HAP-1 (cell line): ENCODE results near the gene TPBGL.

ENCODE experiments used
- DNase-seq, 2 experiments: peaks; one replicate each; pipeline ENCODE4 v3.0.0-alpha.2; 2016 to 2020; ENCODE audit warnings: low spot score in 2 of 2
- H3K27me3 ChIP-seq: fragments of 250-450 bp; sonication (Bioruptor Pico); 2 replicates; pipeline ENCODE4 v1.5.1; 2020; ENCODE audit warnings: low read depth, mild to moderate bottlenecking, moderate library complexity
- H3K36me3 ChIP-seq: fragments of 250-450 bp; sonication (Bioruptor Pico); replicated peaks from 2 replicates; pipeline ENCODE4 v1.5.1; 2020; ENCODE audit warnings: mild to moderate bottlenecking
- H3K4me1 ChIP-seq: fragments of 250-450 bp; sonication (Bioruptor Pico); 2 replicates; pipeline ENCODE4 v1.5.1; 2020; ENCODE audit warnings: mild to moderate bottlenecking
- H3K4me3 ChIP-seq: fragments of 250-450 bp; sonication (Bioruptor Pico); 2 replicates; pipeline ENCODE4 v1.5.1; 2020; ENCODE audit warnings: mild to moderate bottlenecking, moderate library complexity
- H3K9me3 ChIP-seq: fragments of 250-450 bp; sonication (Bioruptor Pico); 2 replicates; pipeline ENCODE4 v1.5.1; 2020; ENCODE audit warnings: mild to moderate bottlenecking, moderate library complexity
- in situ Hi-C: fragments of 300-500 bp; cut with MboI; formaldehyde crosslinking; loops from 3 replicates; pipeline ENCODE4 v1.14.3; 2020; ENCODE audit warnings: low sequenced_read_pairs, inconsistent platforms, mixed read lengths

TPBGL gene, protein sequence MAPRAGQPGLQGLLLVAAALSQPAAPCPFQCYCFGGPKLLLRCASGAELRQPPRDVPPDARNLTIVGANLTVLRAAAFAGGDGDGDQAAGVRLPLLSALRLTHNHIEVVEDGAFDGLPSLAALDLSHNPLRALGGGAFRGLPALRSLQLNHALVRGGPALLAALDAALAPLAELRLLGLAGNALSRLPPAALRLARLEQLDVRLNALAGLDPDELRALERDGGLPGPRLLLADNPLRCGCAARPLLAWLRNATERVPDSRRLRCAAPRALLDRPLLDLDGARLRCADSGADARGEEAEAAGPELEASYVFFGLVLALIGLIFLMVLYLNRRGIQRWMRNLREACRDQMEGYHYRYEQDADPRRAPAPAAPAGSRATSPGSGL

DNA sequence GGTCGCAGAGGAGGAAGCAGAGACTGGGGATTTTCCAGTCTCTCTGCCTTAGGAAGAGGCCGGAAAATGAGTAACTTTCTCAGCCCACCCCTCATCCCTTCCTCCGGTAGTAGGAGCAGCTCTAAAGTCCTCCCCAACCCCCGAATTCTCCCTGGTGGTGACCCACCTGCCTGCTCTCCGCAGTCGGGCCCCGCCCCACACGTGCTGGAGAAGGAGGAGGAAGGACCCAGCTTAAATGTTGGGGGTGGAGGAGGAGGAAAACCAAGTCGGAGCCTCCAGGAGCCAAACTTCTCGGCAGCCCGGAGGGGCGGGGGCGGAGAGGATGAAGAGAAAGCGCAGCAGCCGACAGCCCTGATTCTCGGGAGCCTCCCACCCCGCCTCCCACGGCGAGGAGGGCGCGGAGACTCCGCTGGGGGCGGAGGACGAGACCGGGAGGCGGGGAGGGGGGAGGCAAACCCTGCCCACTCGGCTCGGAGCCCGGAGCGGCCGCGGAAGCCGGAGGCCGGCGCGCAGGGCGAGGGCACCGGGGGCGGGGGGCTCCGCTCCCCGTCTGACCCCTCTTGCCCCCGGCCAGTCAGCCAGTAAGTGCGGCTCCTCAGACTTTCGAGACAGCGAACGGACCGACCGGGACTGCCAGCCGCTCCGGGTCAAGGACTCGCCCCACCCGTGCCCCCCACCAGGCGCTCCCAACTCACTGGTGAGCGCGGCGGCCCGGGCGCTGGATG lies at the start of gene TPBGL:
TSS of gene TPBGL (plus strand) at position 464 of the 725 bp plus-strand sequence. CDS start 276 bp downstream, outside the sequence.
- no peaks in the 10 kb centered on the region for H3K4me1 ChIP-seq
- H3K9me3 ChIP-seq, result no peaks in the 10 kb centered on the region
- no peaks in the 10 kb centered on the region for H3K36me3 ChIP-seq
- in situ Hi-C loops, result no loop called here
- H3K27me3 ChIP-seq, result peaks cover 15% of the 10 kb centered on the region
- H3K4me3 ChIP-seq, result peak within 1 kb of the TSS; percentile 21
- DNase-seq, result peak in 1 of 2 experiments; percentile 56

DNA sequence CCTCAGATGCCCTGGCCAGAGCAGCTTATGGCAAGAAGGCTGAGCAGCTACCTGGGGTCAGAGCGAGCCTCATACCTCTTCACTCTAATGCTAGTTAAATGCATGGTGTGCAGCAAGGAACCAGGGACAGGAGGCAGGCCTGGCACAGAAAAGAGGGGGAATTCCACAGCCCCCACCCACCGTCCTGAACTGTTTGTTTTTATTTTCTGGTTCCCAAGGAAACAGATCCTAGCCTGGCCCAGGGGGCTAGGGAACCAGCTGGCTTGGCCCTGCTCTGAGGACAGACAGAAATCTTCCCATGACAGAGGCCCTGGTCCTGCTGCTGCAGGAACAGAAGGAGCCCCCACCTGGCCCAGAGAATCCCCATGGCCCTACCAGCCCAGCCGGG lies 49.2 kb upstream of the TPBGL start:
- Histone ChIP-seq H3K4me3 (no peak overlapping the region), H3K36me3 (no peaks in the 10 kb centered on the region), H3K27me3 (no peaks in the 10 kb centered on the region), H3K9me3 (no peaks in the 10 kb centered on the region), H3K4me1 (no peaks in the 10 kb centered on the region)
- in situ Hi-C loops, result no loop called here
- DNase-seq, result no peak

DNA sequence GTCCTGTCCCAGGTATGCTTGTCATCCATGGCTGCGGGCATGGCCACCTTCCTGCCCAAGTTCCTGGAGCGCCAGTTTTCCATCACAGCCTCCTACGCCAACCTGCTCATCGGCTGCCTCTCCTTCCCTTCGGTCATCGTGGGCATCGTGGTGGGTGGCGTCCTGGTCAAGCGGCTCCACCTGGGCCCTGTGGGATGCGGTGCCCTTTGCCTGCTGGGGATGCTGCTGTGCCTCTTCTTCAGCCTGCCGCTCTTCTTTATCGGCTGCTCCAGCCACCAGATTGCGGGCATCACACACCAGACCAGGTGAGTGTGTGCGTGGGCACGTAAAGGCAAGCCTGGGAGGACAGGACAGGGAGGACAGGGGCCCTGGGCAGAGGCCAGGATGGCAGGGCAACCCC lies 47.3 kb upstream of the TPBGL start:
- no peaks in the 10 kb centered on the region for H3K36me3 ChIP-seq
- in situ Hi-C loops, result no loop called here
- no peak overlapping the region for H3K4me3 ChIP-seq
- H3K9me3 ChIP-seq, result no peaks in the 10 kb centered on the region
- no peaks in the 10 kb centered on the region for H3K4me1 ChIP-seq
- no peaks in the 10 kb centered on the region for H3K27me3 ChIP-seq
- DNase-seq, result no peak

DNA sequence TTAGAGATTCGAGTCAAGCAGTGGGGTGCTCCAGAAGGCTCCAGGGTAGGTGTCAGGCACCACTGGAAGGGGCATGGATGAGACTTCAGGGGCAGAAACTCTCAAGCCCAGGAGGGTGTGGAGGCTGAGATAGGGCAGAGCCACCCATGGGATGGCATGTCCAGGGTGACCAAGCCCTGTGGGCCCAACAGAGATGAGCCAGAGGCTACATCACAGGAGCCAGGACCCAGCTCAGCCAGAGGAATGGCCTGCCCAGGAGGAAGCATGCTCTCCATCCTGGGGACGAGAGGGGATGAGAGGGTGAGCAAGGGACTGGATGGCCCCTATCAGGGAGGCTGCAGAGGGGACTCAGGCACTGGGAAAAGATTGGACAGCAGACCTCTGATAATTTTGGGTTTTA lies 46.9 kb upstream of the TPBGL start:
- Histone ChIP-seq H3K4me1 (no peaks in the 10 kb centered on the region), H3K27me3 (no peaks in the 10 kb centered on the region), H3K9me3 (no peaks in the 10 kb centered on the region), H3K36me3 (no peaks in the 10 kb centered on the region), H3K4me3 (no peak overlapping the region)
- DNase-seq, result no peak
- in situ Hi-C loops, result no loop called here

DNA sequence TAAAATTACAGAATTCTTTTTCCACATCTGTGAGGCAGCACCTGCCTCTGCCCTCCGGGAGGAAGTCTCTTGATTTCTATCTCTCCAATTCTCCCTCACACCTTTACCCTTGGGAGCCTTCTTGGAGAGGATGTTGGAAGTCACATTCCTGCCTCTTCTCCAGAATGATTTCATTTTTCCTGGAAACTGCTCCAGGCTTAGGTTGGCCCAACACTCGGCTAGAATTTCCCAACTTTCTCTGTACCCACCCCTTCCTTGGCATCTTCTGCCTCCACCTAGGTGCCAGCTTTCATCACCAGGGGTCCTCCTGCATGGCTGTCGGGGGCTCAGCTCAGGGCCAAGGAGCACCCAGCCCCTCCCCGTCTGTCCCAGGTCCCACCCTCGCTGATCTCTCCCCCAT lies 46.4 kb upstream of the TPBGL start:
- no peaks in the 10 kb centered on the region for H3K9me3 ChIP-seq
- in situ Hi-C loops, result no loop called here
- no peak for DNase-seq
- no peaks in the 10 kb centered on the region for H3K27me3 ChIP-seq
- H3K4me3 ChIP-seq, result no peak overlapping the region
- H3K4me1 ChIP-seq, result no peaks in the 10 kb centered on the region
- H3K36me3 ChIP-seq, result no peaks in the 10 kb centered on the region

DNA sequence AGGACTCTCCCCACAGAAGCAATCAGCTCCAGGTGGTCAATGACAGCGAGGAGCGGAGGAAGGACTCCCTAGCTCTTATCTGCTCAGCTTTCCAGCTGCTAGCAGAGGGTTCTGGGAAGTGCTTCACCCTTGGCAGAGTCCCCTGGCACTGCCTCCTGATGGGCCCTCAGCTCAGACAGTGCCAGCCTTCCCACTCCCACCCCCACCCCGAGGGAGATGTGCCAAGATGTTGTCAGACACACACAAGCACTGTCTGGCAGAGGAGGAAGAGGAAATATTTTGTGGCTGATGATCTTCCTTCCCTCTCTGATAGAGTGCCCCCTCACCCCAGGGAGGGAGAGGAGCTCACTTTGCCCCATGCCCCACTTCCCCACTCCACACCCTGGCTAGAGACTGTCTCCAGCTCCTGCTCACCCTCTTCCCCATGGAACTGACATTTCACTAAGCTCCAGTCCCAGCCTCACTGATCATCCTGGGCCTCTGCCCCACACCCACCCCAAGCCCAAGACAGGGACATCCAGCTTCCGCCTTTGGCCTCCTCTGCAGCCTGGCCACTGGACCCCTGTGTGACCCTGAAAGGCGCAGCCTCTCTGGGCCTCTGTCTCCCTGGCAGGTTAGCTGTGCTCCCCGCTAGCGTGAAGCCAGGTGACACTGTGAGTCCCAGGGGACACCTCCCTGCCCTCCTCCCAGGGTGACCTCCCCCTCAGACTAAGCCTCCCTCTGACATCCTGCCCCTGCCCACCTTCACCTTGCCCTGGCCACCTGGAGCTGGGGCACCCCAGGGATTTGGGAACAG lies 45.2 kb upstream of the TPBGL start:
- Histone ChIP-seq H3K4me1 (no peaks in the 10 kb centered on the region), H3K27me3 (no peaks in the 10 kb centered on the region), H3K36me3 (no peaks in the 10 kb centered on the region), H3K4me3 (no peak overlapping the region), H3K9me3 (no peaks in the 10 kb centered on the region)
- in situ Hi-C loops, result no loop called here
- no peak for DNase-seq

DNA sequence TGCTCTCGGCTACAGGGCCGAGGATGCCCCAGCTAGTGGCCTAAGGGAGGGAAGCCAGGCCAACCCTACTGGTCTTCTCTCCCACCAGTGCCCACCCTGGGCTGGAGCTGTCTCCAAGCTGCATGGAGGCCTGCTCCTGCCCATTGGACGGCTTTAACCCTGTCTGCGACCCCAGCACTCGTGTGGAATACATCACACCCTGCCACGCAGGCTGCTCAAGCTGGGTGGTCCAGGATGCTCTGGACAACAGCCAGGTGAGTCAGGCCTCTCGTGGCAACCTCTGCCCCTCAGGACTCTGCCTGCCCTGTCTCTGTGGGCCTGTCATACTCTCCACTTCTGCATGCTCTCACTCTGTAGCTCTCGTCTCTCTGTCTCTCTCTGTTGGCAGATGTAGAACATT lies 44.1 kb upstream of the TPBGL start:
- Histone ChIP-seq H3K36me3 (no peaks in the 10 kb centered on the region), H3K4me1 (no peaks in the 10 kb centered on the region), H3K27me3 (no peaks in the 10 kb centered on the region), H3K4me3 (no peak overlapping the region), H3K9me3 (no peaks in the 10 kb centered on the region)
- DNase-seq, result no peak
- in situ Hi-C loops, result no loop called here

DNA sequence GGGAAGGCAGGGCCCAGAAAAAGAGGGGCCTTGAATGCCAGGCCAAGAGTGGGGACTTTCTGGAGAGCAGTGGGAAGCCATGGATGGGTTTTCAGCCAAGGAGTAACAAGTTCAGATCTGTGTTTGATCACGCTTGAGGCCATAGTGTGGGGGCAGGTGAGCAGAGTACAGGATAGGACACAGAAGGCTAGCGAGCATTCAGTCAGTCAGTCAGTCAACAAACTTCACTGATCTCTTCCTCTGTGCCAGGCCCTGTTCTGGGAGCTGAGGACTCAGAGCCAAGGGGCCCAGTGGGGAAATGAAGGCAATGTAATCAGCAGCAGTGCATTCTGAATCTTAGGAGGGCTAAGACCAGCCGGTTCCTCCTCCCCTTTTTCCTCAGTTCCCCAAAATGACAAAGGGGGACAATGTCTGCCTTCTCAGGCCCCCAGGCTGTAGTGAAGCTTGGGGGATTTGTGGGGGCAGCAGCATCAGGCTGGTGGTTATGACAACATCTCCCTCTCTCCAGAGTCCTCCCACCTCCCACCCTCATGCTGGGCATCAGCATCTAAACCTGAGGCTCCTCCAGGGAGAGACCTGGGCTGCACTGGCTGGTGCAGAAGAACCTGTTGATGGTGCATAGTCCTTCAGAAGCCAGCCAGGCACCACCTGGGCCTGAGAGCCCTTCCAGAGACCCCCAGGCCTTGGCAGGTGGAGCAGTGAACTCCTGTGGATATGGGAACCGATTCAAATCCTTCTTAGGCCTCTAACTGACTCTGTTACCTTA lies 42.9 kb upstream of the TPBGL start:
- no peak for DNase-seq
- Histone ChIP-seq H3K27me3 (no peaks in the 10 kb centered on the region), H3K9me3 (no peaks in the 10 kb centered on the region), H3K36me3 (no peaks in the 10 kb centered on the region), H3K4me3 (no peak overlapping the region), H3K4me1 (peaks cover 6% of the 10 kb centered on the region)
- in situ Hi-C loops, result no loop called here

DNA sequence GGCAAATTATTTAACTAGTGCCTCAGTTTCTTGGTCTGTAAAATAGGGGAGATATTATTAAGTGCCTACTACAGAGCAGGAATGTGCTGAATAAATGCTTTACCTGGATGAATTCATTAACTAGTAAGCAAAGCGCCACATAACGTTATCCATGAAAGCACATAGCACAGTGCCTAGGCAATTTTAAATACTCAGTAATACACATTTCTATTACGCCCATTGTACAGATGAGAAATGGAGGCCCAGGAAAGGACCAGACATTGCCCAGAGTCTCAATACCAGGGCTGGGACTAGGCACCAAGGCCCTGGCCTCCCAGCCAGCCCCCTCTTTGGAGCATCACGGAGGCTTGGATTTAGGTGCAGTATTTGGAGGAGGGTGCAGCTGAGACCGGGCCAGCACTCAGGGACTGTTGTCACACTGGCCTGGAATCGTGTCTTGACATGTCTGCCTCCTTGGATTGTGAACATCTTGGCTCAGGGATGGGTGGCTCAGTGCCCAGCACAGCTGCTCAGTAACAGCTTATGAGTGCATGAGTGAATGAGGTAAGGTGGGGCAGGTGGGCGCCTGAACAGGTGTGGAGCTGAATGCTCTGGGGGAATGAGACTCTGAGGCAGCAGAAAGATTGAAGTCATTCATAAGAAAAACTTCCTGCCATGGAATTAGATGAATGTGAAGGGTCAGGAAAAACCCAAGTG lies 42.1 kb upstream of the TPBGL start:
- peaks cover 6% of the 10 kb centered on the region for H3K4me1 ChIP-seq
- no peaks in the 10 kb centered on the region for H3K27me3 ChIP-seq
- H3K4me3 ChIP-seq, result no peak overlapping the region
- H3K9me3 ChIP-seq, result no peaks in the 10 kb centered on the region
- in situ Hi-C loops, result no loop called here
- no peak for DNase-seq
- H3K36me3 ChIP-seq, result no peaks in the 10 kb centered on the region

DNA sequence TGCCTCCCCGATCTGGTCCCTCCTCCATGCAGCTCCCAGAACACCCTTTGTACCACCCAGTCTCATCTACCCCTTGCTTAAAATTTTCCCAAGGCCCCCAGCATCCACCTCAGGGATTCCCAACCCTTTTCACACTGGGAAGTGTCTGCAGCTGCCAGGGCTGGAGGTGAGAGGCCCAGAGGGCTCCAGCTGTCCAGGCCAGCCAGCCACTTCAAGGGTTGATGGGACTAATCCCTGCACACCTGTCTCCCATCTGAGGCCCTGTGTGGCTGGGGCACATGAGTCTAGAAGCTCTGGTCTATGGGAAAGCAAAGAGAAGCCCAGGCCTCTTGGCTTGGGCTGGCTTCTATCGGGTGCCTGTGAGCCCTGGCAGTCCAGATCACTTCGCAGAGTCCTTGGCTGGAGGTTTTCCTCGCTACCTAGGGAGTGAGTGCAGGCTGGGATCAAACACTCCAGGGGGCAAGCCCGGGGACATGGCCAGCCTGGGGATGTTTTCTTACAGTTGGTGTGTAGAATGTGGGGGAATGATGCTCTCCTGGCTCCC lies 41.1 kb upstream of the TPBGL start:
- Histone ChIP-seq H3K4me1 (peaks cover 6% of the 10 kb centered on the region), H3K4me3 (no peak overlapping the region), H3K9me3 (no peaks in the 10 kb centered on the region), H3K36me3 (no peaks in the 10 kb centered on the region), H3K27me3 (no peaks in the 10 kb centered on the region)
- in situ Hi-C loops, result no loop called here
- no peak for DNase-seq

DNA sequence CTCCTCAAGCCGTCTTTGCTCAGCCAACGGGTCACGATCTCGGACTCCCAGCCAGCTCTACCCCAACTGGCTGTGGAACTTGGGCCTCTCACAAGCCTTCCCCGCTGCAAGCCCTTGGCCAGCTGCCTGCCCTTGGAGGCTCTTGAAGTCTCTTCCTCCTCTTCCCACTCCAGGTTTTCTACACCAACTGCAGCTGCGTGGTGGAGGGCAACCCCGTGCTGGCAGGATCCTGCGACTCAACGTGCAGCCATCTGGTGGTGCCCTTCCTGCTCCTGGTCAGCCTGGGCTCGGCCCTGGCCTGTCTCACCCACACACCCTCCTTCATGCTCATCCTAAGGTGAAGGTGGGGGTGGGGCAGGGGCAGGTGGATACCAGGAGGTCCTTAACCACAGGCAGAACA lies 40.5 kb upstream of the TPBGL start:
- Histone ChIP-seq H3K4me1 (peaks cover 6% of the 10 kb centered on the region), H3K4me3 (no peak overlapping the region), H3K9me3 (no peaks in the 10 kb centered on the region), H3K27me3 (no peaks in the 10 kb centered on the region), H3K36me3 (no peaks in the 10 kb centered on the region)
- in situ Hi-C loops, result no loop called here
- no peak for DNase-seq

DNA sequence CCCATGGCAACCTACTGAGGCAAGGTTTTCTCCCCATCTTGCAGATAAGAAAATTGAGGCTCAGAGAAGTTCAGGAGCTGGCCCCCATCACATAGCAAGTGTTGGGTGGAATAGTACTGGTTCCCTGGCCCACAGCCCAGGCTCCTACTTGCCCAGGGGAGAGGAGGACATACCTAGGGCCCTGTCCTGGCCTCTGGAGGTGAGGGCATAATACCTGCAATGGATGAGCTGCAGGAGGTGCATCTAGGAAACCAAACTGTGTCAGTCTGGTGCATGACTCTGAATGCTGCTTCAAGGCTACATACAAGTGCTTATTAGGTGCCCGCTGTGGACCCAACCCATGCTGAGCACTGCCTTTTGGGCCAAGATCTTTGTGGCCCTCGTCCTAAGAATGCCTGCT lies 40.0 kb upstream of the TPBGL start:
- Histone ChIP-seq H3K4me1 (peaks cover 6% of the 10 kb centered on the region), H3K27me3 (no peaks in the 10 kb centered on the region), H3K36me3 (no peaks in the 10 kb centered on the region), H3K4me3 (no peak overlapping the region), H3K9me3 (no peaks in the 10 kb centered on the region)
- in situ Hi-C loops, result no loop called here
- no peak for DNase-seq

DNA sequence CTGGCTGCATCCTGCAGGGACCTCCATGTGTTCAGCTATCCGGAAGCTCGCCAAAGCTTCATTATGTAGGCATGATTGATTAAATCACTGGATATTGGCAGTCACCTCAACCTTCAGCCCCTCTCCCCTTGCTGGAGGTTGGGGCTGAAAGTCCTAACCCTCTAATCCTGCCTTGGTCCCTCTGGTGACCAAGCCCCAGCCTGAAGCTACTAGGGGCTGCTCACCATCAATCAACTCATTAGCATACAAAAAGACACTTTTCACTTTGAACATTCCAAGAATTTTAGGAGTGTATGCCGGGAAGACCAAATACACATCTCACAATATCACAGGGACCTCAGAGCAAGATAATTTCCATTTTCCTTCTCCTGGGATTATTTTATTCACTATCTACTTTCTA lies 38.8 kb upstream of the TPBGL start:
- no peaks in the 10 kb centered on the region for H3K9me3 ChIP-seq
- H3K4me3 ChIP-seq, result no peak overlapping the region
- H3K36me3 ChIP-seq, result no peaks in the 10 kb centered on the region
- H3K4me1 ChIP-seq, result peaks cover 6% of the 10 kb centered on the region
- no peaks in the 10 kb centered on the region for H3K27me3 ChIP-seq
- DNase-seq, result peak; percentile 41 to 63
- in situ Hi-C loops, result no loop called here
